Esophagus squamous epithelium (tissue), 5 donors: Measurements from ENCODE around the gene C1RL. TPM values are rescaled to one million over a fixed set of nuclear protein-coding genes. Genes with fewer than 3 reads are reported as not detected.

Source experiments
- DNase-seq: peaks from one replicate; lab custom pipeline; 2025; lab: John Stamatoyannopoulos, UW
- H3K27ac ChIP-seq, 4 donors: fragments of 200-600 bp; sonication (generic); one replicate each; pipeline ENCODE4 v1.5.1; 2016 to 2019; ENCODE audit warnings: mild to moderate bottlenecking in 1 of 4
- H3K27me3 ChIP-seq, 4 donors: fragments of 200-600 bp; sonication (generic); 1 replicate in 3 of 4; 2 replicates in 1 of 4; pipeline versions ENCODE4 v1.5.1 to v1.6.0; 2017 to 2021; ENCODE audit warnings: antibody characterized with exemption in 1 of 4
- H3K36me3 ChIP-seq, 3 donors: fragments of 200-600 bp; sonication (generic); one replicate each; pipeline ENCODE4 v1.5.1; 2016 to 2019
- H3K4me1 ChIP-seq, 3 donors: fragments of 200-600 bp; sonication (generic); one replicate each; pipeline ENCODE4 v1.5.1; 2017 to 2019
- H3K4me3 ChIP-seq, 4 donors: fragments of 200-600 bp; sonication (generic); 1 replicate in 3 of 4; 2 replicates in 1 of 4; pipeline ENCODE4 v1.5.1; 2016 to 2019; ENCODE audit warnings: mild to moderate bottlenecking in 2 of 4, moderate library complexity in 1 of 4
- H3K9me3 ChIP-seq, 3 donors: fragments of 200-600 bp; sonication (generic); one replicate each; pipeline ENCODE4 v1.5.1; 2016 to 2019
- POLR2A ChIP-seq, 4 donors: fragments of 450-650 bp; IDR thresholded peaks; one replicate each; pipeline ENCODE4 v1.6.1; 2017; ENCODE audit warnings: antibody characterized with exemption in 4 of 4, mild to moderate bottlenecking in 4 of 4, moderate library complexity in 3 of 4
- WGBS, 2 donors: methylation state at CpG; one replicate each; pipeline ENCODE4 v1.1.5; 2018; 5-methylcytosine and 5-hydroxymethylcytosine counted together
- intact Hi-C: fragments of 100-400 bp; cut with DNase I; formaldehyde crosslinking; loops from one replicate; pipeline ENCODE4 v1.15.0; 2022
- total RNA-seq, 4 donors: library from RNA; depleted of rRNA; stranded (reverse); fragments of >200 nt; gene quantifications; one replicate each; pipeline ENCODE4 v1.1.0, GENCODE V29; 2016
- TF ChIP-seq, protein P1 (sequence below), 6 experiments: fragments of 450-650 bp in 4 of 6; fragments of 200-600 bp in 2 of 6; sonication (generic) in 2 of 6; IDR thresholded peaks; one replicate each; pipeline ENCODE4 v1.5.1; 2016 to 2019; ENCODE audit warnings: antibody characterized with exemption in 6 of 6, mild to moderate bottlenecking in 4 of 6, moderate library complexity in 4 of 6
- donor health status: DM: yes; HTN: yes; CAD: no.

C1RL gene
- total RNA-seq, 4 donors from 2014 or later = 13.0 to 53.2 (median 25.8) TPM

DNA sequence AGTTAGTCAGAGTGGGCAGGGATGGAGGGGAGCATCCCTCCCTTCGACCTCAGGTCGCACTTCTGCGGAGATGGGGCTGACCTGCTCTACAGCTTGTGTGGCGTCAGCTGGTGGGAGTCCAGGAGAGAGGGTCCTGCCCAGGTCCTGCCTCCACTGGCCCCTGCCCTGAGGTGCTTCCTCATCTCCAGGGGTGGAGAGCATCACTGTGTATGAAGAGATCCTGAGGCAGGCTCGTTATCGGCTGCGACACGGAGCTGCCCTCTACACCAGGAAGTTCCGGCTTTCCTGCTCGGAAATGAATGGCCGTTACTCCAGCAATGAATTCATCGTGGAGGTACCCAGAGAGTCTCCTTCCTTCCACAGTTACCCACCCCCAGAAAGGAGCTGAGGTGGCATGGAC lies 41.3 kb upstream of the C1RL start:
- no peak for TF ChIP-seq POLR2A (IDR thresholded peaks at IDR 0.05)
- TF ChIP-seq, protein P1, sequence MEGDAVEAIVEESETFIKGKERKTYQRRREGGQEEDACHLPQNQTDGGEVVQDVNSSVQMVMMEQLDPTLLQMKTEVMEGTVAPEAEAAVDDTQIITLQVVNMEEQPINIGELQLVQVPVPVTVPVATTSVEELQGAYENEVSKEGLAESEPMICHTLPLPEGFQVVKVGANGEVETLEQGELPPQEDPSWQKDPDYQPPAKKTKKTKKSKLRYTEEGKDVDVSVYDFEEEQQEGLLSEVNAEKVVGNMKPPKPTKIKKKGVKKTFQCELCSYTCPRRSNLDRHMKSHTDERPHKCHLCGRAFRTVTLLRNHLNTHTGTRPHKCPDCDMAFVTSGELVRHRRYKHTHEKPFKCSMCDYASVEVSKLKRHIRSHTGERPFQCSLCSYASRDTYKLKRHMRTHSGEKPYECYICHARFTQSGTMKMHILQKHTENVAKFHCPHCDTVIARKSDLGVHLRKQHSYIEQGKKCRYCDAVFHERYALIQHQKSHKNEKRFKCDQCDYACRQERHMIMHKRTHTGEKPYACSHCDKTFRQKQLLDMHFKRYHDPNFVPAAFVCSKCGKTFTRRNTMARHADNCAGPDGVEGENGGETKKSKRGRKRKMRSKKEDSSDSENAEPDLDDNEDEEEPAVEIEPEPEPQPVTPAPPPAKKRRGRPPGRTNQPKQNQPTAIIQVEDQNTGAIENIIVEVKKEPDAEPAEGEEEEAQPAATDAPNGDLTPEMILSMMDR (IDR thresholded peaks at IDR 0.05) = no peak
- peaks cover 0 to 81% (median 32%) of the 10 kb centered on the region in 3 donors for H3K36me3 ChIP-seq
- DNase-seq = no peak
- H3K27me3 ChIP-seq = no peaks in the 10 kb centered on the region
- intact Hi-C loops = no loop called here
- no peak overlapping the region for H3K27ac ChIP-seq
- WGBS, 2 donors = 74% methylated on average over 2 to 7 of the region's 12 CpGs
- no peaks in the 10 kb centered on the region for H3K9me3 ChIP-seq
- H3K4me3 ChIP-seq = no peak overlapping the region
- H3K4me1 ChIP-seq = peaks cover 0 to 11% (median 0%) of the 10 kb centered on the region in 3 donors

DNA sequence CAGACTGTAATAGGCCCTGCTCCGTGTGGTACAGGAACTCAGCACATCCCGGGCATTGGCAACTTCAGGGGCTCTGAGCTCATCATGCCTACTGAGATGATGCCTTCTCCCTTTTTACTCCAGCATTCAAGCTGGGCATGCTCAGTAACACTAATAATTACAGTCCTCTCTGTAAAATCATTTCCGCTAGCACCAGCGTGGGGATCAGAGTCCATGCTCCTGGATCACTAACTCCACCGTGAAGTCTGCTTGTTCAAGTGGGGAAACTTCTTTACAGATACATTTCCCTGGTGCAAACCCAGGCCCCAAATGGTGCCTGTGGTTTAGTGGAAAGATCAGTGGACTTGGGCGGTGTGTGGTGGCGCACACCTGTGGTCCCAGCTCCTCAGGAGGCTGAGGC lies 37.9 kb upstream of the C1RL start:
- no peak overlapping the region for H3K4me3 ChIP-seq
- TF ChIP-seq, protein P1 (IDR thresholded peaks at IDR 0.05) = no peak
- no peak for TF ChIP-seq POLR2A (IDR thresholded peaks at IDR 0.05)
- peaks cover 0 to 71% (median 28%) of the 10 kb centered on the region in 3 donors for H3K36me3 ChIP-seq
- intact Hi-C loops = no loop called here
- H3K27me3 ChIP-seq = no peaks in the 10 kb centered on the region
- H3K27ac ChIP-seq = no peak overlapping the region
- H3K4me1 ChIP-seq = peaks cover 0 to 10% (median 0%) of the 10 kb centered on the region in 3 donors
- no peaks in the 10 kb centered on the region for H3K9me3 ChIP-seq
- no peak for DNase-seq
- 94 to 100% methylated on average over 2 to 6 of the region's 7 CpGs for WGBS, 2 donors

DNA sequence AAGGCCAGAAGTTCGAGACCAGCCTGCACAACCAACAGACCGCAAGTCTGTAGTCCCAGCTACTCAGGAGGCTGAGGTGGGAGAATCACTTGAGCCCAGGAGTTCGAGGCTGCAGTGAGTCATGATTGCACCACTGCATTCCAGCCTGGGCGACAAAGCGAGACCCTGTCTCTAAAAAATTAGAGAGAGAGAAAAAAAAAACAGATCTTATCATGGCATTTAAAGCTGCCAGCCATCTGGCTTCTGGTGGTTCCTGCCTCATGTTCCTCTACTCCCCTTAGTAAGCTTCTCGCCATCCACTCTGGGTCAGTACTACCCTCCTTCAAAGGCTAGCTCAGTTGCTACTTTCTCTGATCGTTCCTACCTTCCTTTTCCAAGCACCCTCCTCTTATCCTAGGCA lies 37.2 kb upstream of the C1RL start:
- H3K36me3 ChIP-seq = peaks cover 0 to 69% (median 28%) of the 10 kb centered on the region in 3 donors
- DNase-seq = no peak
- TF ChIP-seq POLR2A (IDR thresholded peaks at IDR 0.05) = no peak
- TF ChIP-seq, protein P1 (IDR thresholded peaks at IDR 0.05) = no peak
- no peaks in the 10 kb centered on the region for H3K27me3 ChIP-seq
- intact Hi-C loops = no loop called here
- H3K4me1 ChIP-seq = peaks cover 0 to 10% (median 0%) of the 10 kb centered on the region in 3 donors
- no peak overlapping the region for H3K27ac ChIP-seq
- 80 to 89% methylated on average over 5 to 7 of the region's 7 CpGs for WGBS, 2 donors
- no peak overlapping the region for H3K4me3 ChIP-seq
- no peaks in the 10 kb centered on the region for H3K9me3 ChIP-seq

DNA sequence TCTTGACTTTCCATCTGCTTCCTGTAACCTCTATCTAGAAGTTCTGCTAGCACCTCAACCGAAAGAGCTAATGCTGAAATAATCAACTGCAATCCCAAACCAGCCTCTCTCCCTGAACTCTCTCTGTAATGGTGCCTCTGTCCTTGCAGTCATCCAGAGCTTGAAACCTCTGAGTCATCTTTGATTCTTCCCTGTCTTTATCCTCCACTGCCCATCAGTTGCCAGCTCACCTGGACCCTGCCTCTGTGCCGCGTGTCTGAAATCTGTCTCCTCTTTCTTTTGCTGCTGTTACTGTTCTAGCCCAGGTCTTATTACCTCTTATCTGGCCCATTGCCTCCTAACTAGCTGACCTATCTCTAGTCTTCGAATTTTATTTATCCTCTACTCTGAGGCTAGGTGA lies 36.7 kb upstream of the C1RL start:
- H3K9me3 ChIP-seq = no peaks in the 10 kb centered on the region
- no peaks in the 10 kb centered on the region for H3K27me3 ChIP-seq
- no peak overlapping the region for H3K4me3 ChIP-seq
- no peak overlapping the region for H3K27ac ChIP-seq
- WGBS, 2 donors = 65 to 69% methylated on average over 4 of the region's 4 CpGs
- intact Hi-C loops = no loop called here
- peaks cover 0 to 10% (median 0%) of the 10 kb centered on the region in 3 donors for H3K4me1 ChIP-seq
- no peak for DNase-seq
- TF ChIP-seq POLR2A (IDR thresholded peaks at IDR 0.05) = no peak
- TF ChIP-seq, protein P1 (IDR thresholded peaks at IDR 0.05) = no peak
- H3K36me3 ChIP-seq = peaks cover 0 to 69% (median 24%) of the 10 kb centered on the region in 3 donors

DNA sequence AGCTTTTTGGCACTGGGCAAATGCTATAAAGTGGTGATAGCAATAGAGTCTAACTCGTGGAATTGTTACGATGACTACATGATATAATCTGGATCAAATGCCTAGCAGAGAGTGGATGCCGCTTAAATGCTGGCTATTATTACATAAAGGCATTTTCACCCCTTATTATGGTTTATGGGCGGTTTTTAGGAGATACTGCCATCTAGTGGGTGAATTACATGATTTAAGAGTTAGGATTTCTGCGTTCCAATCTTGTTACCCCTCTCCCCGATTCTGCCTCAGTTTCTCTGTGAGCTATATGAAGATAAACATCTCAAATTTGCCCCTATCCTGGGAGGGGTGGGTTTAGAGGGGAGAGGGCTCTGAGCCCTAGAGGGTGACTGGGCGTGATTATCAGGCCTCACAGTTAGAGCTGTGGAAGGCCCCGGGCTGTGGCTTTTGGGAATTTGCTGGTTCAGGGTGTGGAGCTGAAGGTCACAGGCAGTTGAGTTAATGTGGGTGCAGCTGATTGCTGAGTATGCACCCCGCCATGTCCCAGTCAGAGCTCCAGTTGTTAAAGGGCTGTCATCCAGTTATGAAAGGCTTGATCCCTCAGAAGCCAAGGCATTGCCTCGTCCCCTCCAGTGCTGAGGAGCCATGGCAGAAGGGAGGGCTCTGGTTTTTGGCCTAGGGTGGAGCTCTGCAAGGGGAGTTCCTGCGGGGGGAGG lies 35.6 kb upstream of the C1RL start:
- H3K4me1 ChIP-seq = peaks cover 0 to 10% (median 0%) of the 10 kb centered on the region in 3 donors
- no peak overlapping the region for H3K4me3 ChIP-seq
- H3K36me3 ChIP-seq = peaks cover 0 to 67% (median 13%) of the 10 kb centered on the region in 3 donors
- H3K27ac ChIP-seq = peak overlapping the region in 1 of 4 donors; percentile 27
- TF ChIP-seq POLR2A (IDR thresholded peaks at IDR 0.05) = no peak
- TF ChIP-seq, protein P1 (IDR thresholded peaks at IDR 0.05) = peak; percentile 14 to 54 (median 33)
- DNase-seq = no peak
- no peaks in the 10 kb centered on the region for H3K27me3 ChIP-seq
- intact Hi-C loops = no loop called here
- no peaks in the 10 kb centered on the region for H3K9me3 ChIP-seq
- 39% methylated on average over 9 of the region's 11 CpGs for WGBS, 2 donors
